ENCODE measurements around the gene ANKZF1.

DNA sequence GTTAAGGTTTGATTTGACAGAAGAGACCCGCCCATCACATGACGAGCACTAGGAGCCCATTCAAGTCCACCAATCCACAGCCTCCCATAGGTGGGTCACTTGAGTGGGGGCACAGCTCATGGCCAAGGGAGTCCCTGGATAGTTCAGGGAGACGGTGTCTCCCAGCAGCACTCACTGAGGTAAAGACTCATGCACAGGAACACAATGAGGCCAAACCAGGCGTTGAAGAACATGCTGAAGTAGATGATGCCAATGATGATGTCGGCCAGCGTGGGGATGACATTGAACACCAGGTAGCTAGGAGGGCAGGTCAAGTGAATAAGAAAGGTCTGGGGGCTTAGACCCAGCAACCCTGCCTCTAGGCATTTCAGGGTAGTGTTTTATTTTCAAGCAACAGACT is 14.8 kb upstream of the ANKZF1 start:
- TF ChIP-seq, protein P1, sequence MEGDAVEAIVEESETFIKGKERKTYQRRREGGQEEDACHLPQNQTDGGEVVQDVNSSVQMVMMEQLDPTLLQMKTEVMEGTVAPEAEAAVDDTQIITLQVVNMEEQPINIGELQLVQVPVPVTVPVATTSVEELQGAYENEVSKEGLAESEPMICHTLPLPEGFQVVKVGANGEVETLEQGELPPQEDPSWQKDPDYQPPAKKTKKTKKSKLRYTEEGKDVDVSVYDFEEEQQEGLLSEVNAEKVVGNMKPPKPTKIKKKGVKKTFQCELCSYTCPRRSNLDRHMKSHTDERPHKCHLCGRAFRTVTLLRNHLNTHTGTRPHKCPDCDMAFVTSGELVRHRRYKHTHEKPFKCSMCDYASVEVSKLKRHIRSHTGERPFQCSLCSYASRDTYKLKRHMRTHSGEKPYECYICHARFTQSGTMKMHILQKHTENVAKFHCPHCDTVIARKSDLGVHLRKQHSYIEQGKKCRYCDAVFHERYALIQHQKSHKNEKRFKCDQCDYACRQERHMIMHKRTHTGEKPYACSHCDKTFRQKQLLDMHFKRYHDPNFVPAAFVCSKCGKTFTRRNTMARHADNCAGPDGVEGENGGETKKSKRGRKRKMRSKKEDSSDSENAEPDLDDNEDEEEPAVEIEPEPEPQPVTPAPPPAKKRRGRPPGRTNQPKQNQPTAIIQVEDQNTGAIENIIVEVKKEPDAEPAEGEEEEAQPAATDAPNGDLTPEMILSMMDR (IDR thresholded peaks at IDR 0.05) = no peak
- no peak for TF ChIP-seq EZH2 (IDR thresholded peaks at IDR 0.05)
